Activated T-cell treated with anti-CD3 and anti-CD28 coated beads for 1 hour (primary cell): ENCODE results near the gene PSD2.
A peak's percentile ranks its signal among the peaks of the same experiment; 100 is the strongest.

Source experiments
- DNase-seq: peaks from one replicate; pipeline ENCODE4 v3.0.0-alpha.2; 2020; ENCODE audit warnings: low read depth

Gene PSD2

GRCh38 chr5:139763280-139763929, 32.2 kb upstream of the PSD2 start:
- no peak for DNase-seq

GRCh38 chr5:139763930-139764791, 31.4 kb upstream of the PSD2 start:
- peak; percentile 17 for DNase-seq

GRCh38 chr5:139764886-139765408, 30.7 kb upstream of the PSD2 start:
- DNase-seq: no peak

GRCh38 chr5:139765409-139766217, 30.0 kb upstream of the PSD2 start:
- DNase-seq: peak; percentile 85

GRCh38 chr5:139767960-139768359, 27.6 kb upstream of the PSD2 start:
- DNase-seq: no peak

GRCh38 chr5:139768807-139769465, 26.7 kb upstream of the PSD2 start:
- DNase-seq: no peak

- DNase-seq: no peak
Observed at GRCh38 chr5:139769477-139769876, 26.1 kb upstream of the PSD2 start.

- no peak for DNase-seq
Observed at GRCh38 chr5:139770722-139771121, 24.9 kb upstream of the PSD2 start.

GRCh38 chr5:139772089-139772791, 23.4 kb upstream of the PSD2 start:
- DNase-seq: no peak

- no peak for DNase-seq
Observed at GRCh38 chr5:139772927-139773690, 22.5 kb upstream of the PSD2 start.

- DNase-seq: peak; percentile 71
Observed at GRCh38 chr5:139774980-139775661, 20.5 kb upstream of the PSD2 start.

- no peak for DNase-seq
Observed at GRCh38 chr5:139775872-139776271, 19.7 kb upstream of the PSD2 start.

- no peak for DNase-seq
Observed at GRCh38 chr5:139776861-139777260, 18.7 kb upstream of the PSD2 start.

GRCh38 chr5:139783436-139783965, 12.1 kb upstream of the PSD2 start:
- no peak for DNase-seq

- DNase-seq: no peak
Observed at GRCh38 chr5:139784488-139784887, 11.1 kb upstream of the PSD2 start.

GRCh38 chr5:139787257-139787567, 8.4 kb upstream of the PSD2 start:
- no peak for DNase-seq

GRCh38 chr5:139787568-139788293, 7.9 kb upstream of the PSD2 start:
- peak; percentile 81 for DNase-seq

GRCh38 chr5:139788294-139788910, 7.2 kb upstream of the PSD2 start:
- no peak for DNase-seq
